ENCODE data around the gene PGA4.

DNA sequence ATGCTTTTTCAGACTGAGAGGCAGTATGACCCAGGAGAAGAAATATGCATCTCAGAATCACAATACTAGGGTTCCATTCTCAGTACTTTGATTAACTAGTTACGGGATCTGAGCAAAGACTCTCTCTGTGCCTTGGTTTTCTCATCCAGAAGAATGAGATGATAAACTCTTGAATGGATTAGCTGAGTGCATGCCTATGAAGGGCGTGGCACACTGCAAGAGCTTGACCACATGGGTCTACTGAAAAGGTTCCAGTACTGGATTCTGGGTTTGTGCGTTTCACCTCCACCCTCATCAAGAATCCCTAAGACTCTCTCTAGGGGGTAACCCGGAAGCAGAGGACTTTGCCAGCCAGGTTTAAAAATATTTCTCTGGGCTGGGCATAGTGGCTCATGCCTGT, 44.5 kb downstream of the PGA4 start:
- TF ChIP-seq, protein P1, sequence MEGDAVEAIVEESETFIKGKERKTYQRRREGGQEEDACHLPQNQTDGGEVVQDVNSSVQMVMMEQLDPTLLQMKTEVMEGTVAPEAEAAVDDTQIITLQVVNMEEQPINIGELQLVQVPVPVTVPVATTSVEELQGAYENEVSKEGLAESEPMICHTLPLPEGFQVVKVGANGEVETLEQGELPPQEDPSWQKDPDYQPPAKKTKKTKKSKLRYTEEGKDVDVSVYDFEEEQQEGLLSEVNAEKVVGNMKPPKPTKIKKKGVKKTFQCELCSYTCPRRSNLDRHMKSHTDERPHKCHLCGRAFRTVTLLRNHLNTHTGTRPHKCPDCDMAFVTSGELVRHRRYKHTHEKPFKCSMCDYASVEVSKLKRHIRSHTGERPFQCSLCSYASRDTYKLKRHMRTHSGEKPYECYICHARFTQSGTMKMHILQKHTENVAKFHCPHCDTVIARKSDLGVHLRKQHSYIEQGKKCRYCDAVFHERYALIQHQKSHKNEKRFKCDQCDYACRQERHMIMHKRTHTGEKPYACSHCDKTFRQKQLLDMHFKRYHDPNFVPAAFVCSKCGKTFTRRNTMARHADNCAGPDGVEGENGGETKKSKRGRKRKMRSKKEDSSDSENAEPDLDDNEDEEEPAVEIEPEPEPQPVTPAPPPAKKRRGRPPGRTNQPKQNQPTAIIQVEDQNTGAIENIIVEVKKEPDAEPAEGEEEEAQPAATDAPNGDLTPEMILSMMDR (IDR thresholded peaks at IDR 0.05), result no peak
- TF ChIP-seq POLR2A (IDR thresholded peaks at IDR 0.05) (no peak), EP300 (IDR thresholded peaks at IDR 0.05) (no peak)

Measured in ovary (tissue), 3 donors.